Astrocyte of the cerebellum (primary cell): ENCODE results near the gene PTK6.

Experiments
- DNase-seq: peaks from one replicate; pipeline ENCODE4 v3.0.0-alpha.2; 2011; ENCODE audit warnings: low read depth
- H3K4me3 ChIP-seq: 2 replicates; pipeline ENCODE4 v1.5.1; 2011; ENCODE audit warnings: mild to moderate bottlenecking, low read depth, low read length, moderate library complexity
- CTCF ChIP-seq: IDR thresholded peaks from 2 replicates; pipeline ENCODE4 v1.5.1; 2012; ENCODE audit warnings: low read length, low read depth, moderate library complexity, mild to moderate bottlenecking; ENCODE audit errors: missing control alignments
- in situ Hi-C: cut with HindIII; loops from 2 replicates; pipeline ENCODE4 v1.10.0; 2017; ENCODE audit warnings: low sequenced_read_pairs

The PTK6 gene

DNA sequence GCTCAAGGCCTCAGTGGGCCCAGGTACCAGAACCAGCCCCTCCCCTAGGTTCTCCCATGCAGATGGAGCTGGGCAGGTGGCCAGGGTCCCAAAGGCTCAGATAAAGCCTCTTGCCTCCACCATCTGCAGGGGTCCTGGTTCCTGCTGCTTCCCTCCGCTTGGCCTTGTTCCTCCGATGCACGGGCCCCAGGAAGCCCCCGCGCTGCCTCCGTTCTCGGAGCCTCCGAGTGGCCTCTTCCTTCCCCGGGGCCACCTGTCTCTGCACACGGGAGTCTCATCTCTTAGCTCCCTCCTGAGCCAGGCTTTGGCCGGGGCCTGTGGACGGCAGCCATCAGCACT is 1.9 kb upstream of the PTK6 start:
- TF ChIP-seq CTCF = no peak
- no peak overlapping the region for H3K4me3 ChIP-seq
- no peak for DNase-seq
- in situ Hi-C loops = loop anchor here (10.0 kb wide), 1 partner anchor 126 kb away; no protein-coding TSS in a partner anchor

GRCh38 chr20:63538204-63539091 is 1.3 kb upstream of the PTK6 start:
- H3K4me3 ChIP-seq = peak overlapping the region; percentile 12
- DNase-seq = no peak
- in situ Hi-C loops = loop anchor here (10.0 kb wide), 1 partner anchor 126 kb away; no protein-coding TSS in a partner anchor
- TF ChIP-seq CTCF = no peak

DNA sequence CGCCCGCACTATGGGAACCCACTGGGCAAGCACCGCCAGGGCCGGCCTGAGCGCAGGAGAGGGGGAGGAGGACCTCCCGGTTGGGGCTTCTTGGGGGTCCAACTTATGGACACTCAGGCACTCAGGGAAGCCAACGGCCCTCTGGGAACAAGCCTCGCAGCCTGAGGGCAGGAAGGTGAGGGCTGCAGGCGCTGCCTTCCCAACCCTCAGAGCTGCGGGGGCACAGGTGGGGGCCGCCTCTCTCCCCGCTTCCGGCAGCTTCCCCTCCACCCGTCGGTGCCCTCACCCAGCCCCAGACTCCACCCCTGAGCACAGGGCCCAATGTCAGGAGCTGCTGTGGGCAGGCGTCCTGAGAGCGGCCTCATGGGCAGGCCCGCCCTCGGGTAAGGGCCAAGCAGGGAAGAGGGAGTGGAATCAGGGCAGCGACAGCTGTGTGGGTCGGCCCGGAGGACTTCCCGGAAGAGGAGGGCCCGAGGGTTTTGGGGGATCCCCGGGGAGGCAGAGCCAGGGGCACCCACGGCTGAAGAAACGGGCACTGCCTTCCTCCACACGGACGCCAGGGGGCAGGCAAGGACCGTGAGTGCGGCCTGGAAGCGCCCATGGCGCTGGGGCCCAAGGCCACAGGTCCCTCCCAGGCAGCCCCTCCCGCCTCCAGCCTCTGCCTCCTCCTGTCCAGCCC is 488 bp upstream of the PTK6 start:
- TF ChIP-seq CTCF = peak; percentile 81
- peak overlapping the region; percentile 12 for H3K4me3 ChIP-seq
- peak; percentile 51 for DNase-seq
- in situ Hi-C loops = loop anchor here (10.0 kb wide), 1 partner anchor 127 kb away; no protein-coding TSS in a partner anchor

GRCh38 chr20:63536241-63536977 is 767 bp downstream of the PTK6 start:
- in situ Hi-C loops = loop anchor here (10.0 kb wide), 1 partner anchor 128 kb away; no protein-coding TSS in a partner anchor
- TF ChIP-seq CTCF = no peak
- H3K4me3 ChIP-seq = no peak overlapping the region
- DNase-seq = no peak

DNA sequence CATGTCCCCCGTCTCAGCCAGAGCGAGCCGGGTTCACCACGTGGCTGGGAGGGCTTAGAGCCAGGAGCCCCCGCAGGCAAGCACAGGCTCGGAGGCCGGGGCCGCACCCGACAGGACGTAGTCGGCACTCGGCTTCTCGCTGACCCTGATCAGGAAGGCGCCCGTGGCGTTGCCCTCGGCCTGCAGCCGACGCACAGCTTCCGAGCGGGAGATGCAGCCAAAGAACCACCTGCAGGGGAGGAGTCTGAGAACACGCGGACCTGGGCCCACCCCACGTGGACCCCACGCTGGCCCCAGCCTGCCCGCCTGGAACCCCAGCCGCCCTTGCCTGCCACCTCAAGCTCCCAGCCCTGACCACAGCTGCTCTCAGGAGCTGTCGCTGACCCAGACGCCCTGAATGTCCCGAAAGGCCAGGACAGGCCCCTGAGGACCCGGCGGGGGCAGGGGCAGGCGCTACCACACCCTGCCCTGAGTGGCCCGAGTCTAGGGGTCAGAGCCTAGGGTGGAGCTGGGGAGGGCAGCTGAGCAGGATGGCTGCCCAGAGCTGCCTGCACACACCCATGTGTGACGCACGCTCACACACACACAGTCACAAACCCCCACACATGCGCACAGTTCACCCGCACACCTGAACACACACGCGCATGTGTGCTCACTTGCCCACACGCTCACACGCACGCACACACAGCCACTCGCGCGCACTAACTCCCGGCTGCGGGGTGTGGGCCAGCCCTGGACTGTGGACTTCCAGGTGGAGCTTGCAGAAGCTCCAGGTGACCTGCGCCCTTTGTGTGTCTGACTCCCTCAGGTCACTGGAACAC is 2.1 kb downstream of the PTK6 start:
- no peak for DNase-seq
- in situ Hi-C loops = loop anchor here (10.0 kb wide), 1 partner anchor 130 kb away; no protein-coding TSS in a partner anchor

More for the DNA sequence above, 2.1 kb downstream of the PTK6 start:
- H3K4me3 ChIP-seq = no peak overlapping the region
- no peak for TF ChIP-seq CTCF
